RWPE1 (cell line): ENCODE data around the gene SLC15A2.
A peak's percentile ranks its signal among the peaks of the same experiment; 100 is the strongest.
"Not testable (repeated sequence)": the region's sequence is repeated elsewhere in the genome, so short reads cannot be mapped to it uniquely, and the experiment has no call there.

Experiments
- CTCF ChIA-PET: fragments of 350-600 bp; sonication (Branson Sonifier 250); formaldehyde crosslinking; extraction: SDS; loops from one replicate; lab custom pipeline; 2021; lab: Yijun Ruan, JAX
- POLR2A ChIA-PET: fragments of 400-600 bp; formaldehyde crosslinking; extraction: SDS; loops from one replicate; lab custom pipeline; 2020; ENCODE audit warnings: antibody characterized with exemption; ENCODE audit not compliant: low non-redundant PET; lab: Yijun Ruan, JAX
- DNase-seq: peaks from one replicate; pipeline ENCODE4 v3.0.0; 2012; ENCODE audit warnings: low spot score
- H3K27ac ChIP-seq: fragments of 450-650 bp; 2 replicates; pipeline ENCODE4 v1.5.1; 2017
- TF ChIP-seq, protein P1 (sequence below): fragments of 450-650 bp; conservative IDR thresholded peaks from 2 replicates; pipeline ENCODE4 v1.5.1; 2017; ENCODE audit warnings: low read depth, mild to moderate bottlenecking

The SLC15A2 gene, protein sequence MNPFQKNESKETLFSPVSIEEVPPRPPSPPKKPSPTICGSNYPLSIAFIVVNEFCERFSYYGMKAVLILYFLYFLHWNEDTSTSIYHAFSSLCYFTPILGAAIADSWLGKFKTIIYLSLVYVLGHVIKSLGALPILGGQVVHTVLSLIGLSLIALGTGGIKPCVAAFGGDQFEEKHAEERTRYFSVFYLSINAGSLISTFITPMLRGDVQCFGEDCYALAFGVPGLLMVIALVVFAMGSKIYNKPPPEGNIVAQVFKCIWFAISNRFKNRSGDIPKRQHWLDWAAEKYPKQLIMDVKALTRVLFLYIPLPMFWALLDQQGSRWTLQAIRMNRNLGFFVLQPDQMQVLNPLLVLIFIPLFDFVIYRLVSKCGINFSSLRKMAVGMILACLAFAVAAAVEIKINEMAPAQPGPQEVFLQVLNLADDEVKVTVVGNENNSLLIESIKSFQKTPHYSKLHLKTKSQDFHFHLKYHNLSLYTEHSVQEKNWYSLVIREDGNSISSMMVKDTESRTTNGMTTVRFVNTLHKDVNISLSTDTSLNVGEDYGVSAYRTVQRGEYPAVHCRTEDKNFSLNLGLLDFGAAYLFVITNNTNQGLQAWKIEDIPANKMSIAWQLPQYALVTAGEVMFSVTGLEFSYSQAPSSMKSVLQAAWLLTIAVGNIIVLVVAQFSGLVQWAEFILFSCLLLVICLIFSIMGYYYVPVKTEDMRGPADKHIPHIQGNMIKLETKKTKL

DNA sequence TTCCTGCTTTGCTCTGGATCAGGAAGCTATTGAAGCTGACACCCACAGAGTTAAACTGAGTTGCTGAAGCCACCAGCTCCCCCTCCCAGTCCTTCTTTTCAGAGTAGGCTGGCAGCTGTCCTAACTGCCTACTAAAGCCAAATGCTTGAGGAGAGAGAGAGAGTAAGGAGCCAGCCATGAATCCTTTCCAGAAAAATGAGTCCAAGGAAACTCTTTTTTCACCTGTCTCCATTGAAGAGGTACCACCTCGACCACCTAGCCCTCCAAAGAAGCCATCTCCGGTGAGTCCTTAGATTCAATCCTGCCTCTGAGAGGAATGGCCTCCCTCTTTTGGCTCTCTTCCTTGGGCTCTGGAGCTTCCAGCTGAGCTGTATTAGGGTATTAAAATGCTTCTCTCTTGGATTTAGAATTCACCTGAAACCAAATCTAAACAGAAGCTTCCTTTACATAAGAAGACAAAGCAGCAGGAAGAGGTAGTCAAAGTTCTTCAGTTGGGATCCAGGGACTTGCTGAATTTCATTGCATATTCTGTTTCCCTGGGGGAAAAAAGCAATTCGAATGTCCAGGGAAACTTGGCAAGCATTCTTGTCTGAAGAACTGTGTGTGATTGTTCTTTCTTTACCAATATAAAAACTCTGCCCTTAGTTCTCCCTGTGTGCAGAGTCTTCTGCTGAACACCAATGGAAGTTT, at the start of gene SLC15A2:
SLC15A2 (plus strand) TSS at position 101 of the 690 bp plus-strand sequence; CDS start at position 177, 76 bp downstream.
- POLR2A ChIA-PET: no interaction called here
- CTCF ChIA-PET: interaction anchor here (0.7 kb wide), 1 partner anchor 101 kb away, joined by 4 read pairs; no protein-coding TSS in a partner anchor
- TF ChIP-seq, protein P1, sequence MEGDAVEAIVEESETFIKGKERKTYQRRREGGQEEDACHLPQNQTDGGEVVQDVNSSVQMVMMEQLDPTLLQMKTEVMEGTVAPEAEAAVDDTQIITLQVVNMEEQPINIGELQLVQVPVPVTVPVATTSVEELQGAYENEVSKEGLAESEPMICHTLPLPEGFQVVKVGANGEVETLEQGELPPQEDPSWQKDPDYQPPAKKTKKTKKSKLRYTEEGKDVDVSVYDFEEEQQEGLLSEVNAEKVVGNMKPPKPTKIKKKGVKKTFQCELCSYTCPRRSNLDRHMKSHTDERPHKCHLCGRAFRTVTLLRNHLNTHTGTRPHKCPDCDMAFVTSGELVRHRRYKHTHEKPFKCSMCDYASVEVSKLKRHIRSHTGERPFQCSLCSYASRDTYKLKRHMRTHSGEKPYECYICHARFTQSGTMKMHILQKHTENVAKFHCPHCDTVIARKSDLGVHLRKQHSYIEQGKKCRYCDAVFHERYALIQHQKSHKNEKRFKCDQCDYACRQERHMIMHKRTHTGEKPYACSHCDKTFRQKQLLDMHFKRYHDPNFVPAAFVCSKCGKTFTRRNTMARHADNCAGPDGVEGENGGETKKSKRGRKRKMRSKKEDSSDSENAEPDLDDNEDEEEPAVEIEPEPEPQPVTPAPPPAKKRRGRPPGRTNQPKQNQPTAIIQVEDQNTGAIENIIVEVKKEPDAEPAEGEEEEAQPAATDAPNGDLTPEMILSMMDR: no peak
- DNase-seq: no peak
- no peak within 1 kb of the TSS for H3K27ac ChIP-seq

DNA sequence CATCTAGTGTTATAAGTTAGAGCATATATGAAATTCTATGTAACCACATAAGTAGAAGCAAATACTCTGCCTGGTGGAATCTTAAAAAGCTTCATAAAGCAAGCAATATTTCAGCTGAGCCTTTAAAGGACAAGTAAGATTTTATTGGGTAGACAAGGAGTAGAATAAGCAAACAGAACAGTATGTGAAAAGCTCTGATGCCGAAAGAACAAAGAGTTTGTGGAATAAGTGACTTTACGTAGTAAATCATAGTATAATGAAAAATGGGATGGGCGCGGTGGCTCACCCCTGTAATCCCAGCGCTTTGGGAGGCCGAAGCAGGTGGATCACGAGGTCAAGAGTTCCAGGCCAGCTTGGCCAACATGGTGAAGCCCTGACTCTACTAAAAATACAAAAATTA, 49.3 kb upstream of the SLC15A2 start:
- POLR2A ChIA-PET: no interaction called here

DNA sequence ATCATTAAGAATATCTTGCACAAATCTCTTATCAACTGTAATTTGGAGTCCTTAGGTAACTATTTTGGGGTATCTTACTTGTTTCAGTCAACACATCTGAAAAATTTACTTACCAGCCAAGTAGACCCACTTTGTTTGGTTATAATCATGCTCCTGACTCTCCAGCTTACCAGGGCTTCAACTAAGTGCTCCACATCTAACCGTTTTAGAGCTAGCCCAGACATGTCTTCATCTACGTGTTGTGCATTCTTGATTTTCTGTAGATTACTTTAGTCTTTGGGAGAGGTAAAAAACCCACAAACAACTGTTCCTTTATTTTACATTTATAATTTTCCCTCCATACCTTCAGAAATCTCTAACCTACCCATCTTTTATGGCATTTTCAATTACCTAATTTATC, 41.9 kb upstream of the SLC15A2 start:
- no peak overlapping the region for H3K27ac ChIP-seq
- ChIA-PET CTCF (interaction anchor here (0.7 kb wide), 2 partner anchors 70 to 299 kb away, joined by 3 read pairs; no protein-coding TSS in a partner anchor), POLR2A (no interaction called here)
- TF ChIP-seq, protein P1: no peak
- DNase-seq: peak; percentile 26

More for the DNA sequence above, 49.3 kb upstream of the SLC15A2 start:
- DNase-seq: no peak
- CTCF ChIA-PET: interaction anchor here (0.5 kb wide), 1 partner anchor 111 kb away, joined by 3 read pairs; no protein-coding TSS in a partner anchor
- TF ChIP-seq, protein P1: no peak
- no peak overlapping the region for H3K27ac ChIP-seq

DNA sequence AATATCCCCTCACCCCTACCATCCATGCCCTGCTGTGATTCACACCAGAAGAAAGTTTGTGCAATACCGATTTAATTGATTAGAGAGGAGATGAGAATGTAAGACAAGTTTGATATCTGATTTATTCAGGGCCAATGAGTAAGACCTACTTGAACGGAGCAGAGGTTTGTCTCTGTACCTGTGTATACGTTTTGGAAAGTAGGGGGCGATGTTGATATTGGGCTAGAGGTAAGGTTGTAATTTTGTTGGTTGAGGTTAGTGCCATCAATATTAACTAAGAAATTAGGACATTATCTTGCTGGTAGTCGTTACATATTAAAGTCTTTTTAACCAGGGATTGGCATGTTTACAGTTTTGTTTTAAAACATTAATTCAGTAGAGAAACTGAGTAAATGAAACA, 38.6 kb upstream of the SLC15A2 start:
- no peak overlapping the region for H3K27ac ChIP-seq
- ChIA-PET CTCF (no interaction called here), POLR2A (no interaction called here)
- TF ChIP-seq, protein P1: no peak
- peak; percentile 8 for DNase-seq

DNA sequence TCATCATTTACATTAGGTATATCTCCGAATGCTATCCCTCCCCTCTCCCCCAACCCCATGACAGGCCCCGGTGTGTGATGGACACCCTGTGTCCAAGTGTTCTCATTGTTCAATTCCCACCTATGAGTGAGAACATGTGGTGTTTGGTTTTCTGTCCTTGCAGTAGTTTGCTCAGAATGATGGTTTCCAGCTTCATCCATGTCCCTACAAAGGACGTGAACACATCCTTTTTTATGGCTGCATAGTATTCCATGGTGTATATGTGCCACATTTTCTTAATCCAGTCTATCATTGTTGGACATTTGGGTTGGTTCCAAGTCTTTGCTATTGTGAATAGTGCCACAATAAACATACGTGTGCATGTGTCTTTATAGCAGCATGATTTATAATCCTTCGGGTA, 36.4 kb upstream of the SLC15A2 start:
- POLR2A ChIA-PET, H3K27ac ChIP-seq, CTCF ChIA-PET, DNase-seq: not testable (repeated sequence)

DNA sequence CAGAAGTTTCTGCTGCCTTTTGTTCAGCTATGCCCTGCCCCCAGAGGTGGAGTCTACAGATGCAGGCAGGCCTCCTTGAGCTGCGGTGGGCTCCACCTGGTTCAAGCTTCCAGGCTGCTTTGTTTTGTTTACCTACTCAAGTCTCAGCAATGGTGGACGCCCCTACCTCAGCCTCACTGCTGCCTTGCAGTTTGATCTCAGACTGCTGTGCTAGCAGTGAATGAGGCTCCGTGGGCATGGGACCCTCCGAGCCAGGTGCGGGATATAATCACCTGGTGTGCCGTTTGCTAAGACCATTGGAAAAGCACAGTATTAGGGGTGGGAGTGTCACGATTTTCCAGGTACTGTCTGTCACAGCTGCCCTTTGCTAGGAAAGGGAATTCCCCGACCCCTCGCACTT, 31.0 kb upstream of the SLC15A2 start:
- H3K27ac ChIP-seq, DNase-seq, POLR2A ChIA-PET, CTCF ChIA-PET: not testable (repeated sequence)

DNA sequence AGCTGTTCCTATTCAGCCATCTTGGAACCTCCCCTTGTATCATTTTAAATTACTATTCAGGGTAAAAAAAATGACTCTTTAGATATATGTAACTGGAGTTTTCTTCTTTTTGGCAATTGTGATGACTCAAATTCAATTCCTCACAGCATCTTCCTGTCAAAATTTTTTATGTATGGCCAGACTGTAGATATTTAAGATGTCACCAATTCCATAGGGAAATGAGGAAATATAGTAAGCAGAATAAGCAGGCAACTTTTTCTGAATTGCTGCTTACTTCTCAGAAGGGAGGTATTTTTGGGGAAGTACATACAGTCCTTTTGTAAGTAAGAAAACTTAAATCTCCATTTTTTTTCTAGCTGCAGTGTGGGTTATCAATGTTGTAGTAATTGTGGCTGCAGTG, 30.4 kb upstream of the SLC15A2 start:
- ChIA-PET POLR2A (no interaction called here), CTCF (no interaction called here)
- DNase-seq: no peak
- no peak overlapping the region for H3K27ac ChIP-seq
- TF ChIP-seq, protein P1: no peak
